SK-N-SH (cell line): ENCODE results near the gene NPVF. TPM values are rescaled to one million over a fixed set of nuclear protein-coding genes. Genes with fewer than 3 reads are reported as not detected.

ENCODE experiments used
- CTCF ChIA-PET: fragments of 300-600, 350-600 bp; formaldehyde crosslinking; extraction: SDS; loops from one replicate; lab custom pipeline; 2021; lab: Yijun Ruan, JAX
- POLR2A ChIA-PET: fragments of 350-600 bp; sonication (Branson Sonifier 250); formaldehyde crosslinking; extraction: SDS; loops from one replicate; lab custom pipeline; 2020; ENCODE audit warnings: antibody characterized with exemption, inconsistent platforms; lab: Yijun Ruan, JAX
- DNase-seq: peaks from one replicate; pipeline ENCODE4 v3.0.0; 2012
- H2AFZ ChIP-seq: fragments of 200-600 bp; sonication (generic); 2 replicates; pipeline ENCODE4 v1.8.1; 2016; ENCODE audit warnings: antibody characterized with exemption, mild to moderate bottlenecking, low read depth
- H3F3A ChIP-seq: fragments of 200-600 bp; sonication (generic); replicated peaks from 2 replicates; pipeline ENCODE3; 2016; ENCODE audit warnings: antibody characterized with exemption, mild to moderate bottlenecking; ENCODE audit not compliant: insufficient read depth
- H3K27ac ChIP-seq, 2 experiments: fragments of 200-500 bp in 1 of 2; fragments of 200-600 bp in 1 of 2; sonication (Bioruptor generic) in 1 of 2; sonication (generic), shearing (Covaris generic) in 1 of 2; 2 replicates each; pipeline versions ENCODE4 v1.5.1 to v1.6.1; 2014 to 2016; ENCODE audit warnings: low read depth in 2 of 2, inconsistent platforms in 1 of 2, low read length in 1 of 2, mild to moderate bottlenecking in 1 of 2, mixed read lengths in 1 of 2
- H3K27me3 ChIP-seq: fragments of 200-600 bp; sonication (generic), shearing (Covaris generic); 2 replicates; pipeline ENCODE4 v1.6.1; 2016; ENCODE audit warnings: mixed run types; ENCODE audit not compliant: insufficient read depth
- H3K36me3 ChIP-seq, 2 experiments: fragments of 200-500 bp in 1 of 2; fragments of 200-600 bp in 1 of 2; sonication (Bioruptor generic) in 1 of 2; sonication (generic) in 1 of 2; replicated peaks in 1 of 2; 2 replicates each; pipeline versions ENCODE3 to v1.5.1; 2014 to 2016; ENCODE audit warnings: low read length in 1 of 2, mild to moderate bottlenecking in 1 of 2; ENCODE audit not compliant: insufficient read depth in 2 of 2, control insufficient read depth in 1 of 2
- H3K4me1 ChIP-seq, 2 experiments: fragments of 200-500 bp in 1 of 2; fragments of 200-600 bp in 1 of 2; sonication (Bioruptor generic) in 1 of 2; sonication (generic), shearing (Covaris generic) in 1 of 2; 2 replicates each; pipeline versions ENCODE4 v1.5.1 to v1.6.1; 2014 to 2016; ENCODE audit warnings: low read depth in 1 of 2, low read length in 1 of 2, mixed run types in 1 of 2; ENCODE audit not compliant: insufficient read depth in 2 of 2, control insufficient read depth in 1 of 2
- H3K4me2 ChIP-seq: fragments of 200-600 bp; sonication (generic), shearing (Covaris generic); 2 replicates; pipeline ENCODE4 v1.6.1; 2017; ENCODE audit warnings: mixed run types
- H3K4me3 ChIP-seq, 2 experiments: fragments of 200-500 bp in 1 of 2; fragments of 200-600 bp in 1 of 2; sonication (Bioruptor generic) in 1 of 2; sonication (generic), shearing (Covaris generic) in 1 of 2; 2 replicates each; pipeline versions ENCODE4 v1.5.1 to v1.8.1; 2014 to 2016; ENCODE audit warnings: low read depth in 2 of 2, inconsistent platforms in 1 of 2, low read length in 1 of 2, mild to moderate bottlenecking in 1 of 2, mixed read lengths in 1 of 2, moderate library complexity in 1 of 2
- H3K79me2 ChIP-seq: fragments of 200-600 bp; sonication (generic); 2 replicates; pipeline ENCODE4 v1.8.1; 2017; ENCODE audit warnings: mild to moderate bottlenecking; ENCODE audit not compliant: insufficient read depth
- H3K9ac ChIP-seq: fragments of 200-600 bp; sonication (generic); 2 replicates; pipeline ENCODE4 v1.6.1; 2017; ENCODE audit warnings: mixed run types
- H3K9me2 ChIP-seq: fragments of 200-600 bp; sonication (generic); 2 replicates; pipeline ENCODE4 v1.6.1; 2017; ENCODE audit warnings: mixed run types
- H3K9me3 ChIP-seq: fragments of 200-600 bp; sonication (generic); 2 replicates; pipeline ENCODE4 v1.6.1; 2017; ENCODE audit warnings: mixed run types, mild to moderate bottlenecking, moderate library complexity
- H4K20me1 ChIP-seq: fragments of 200-600 bp; sonication (generic); 2 replicates; pipeline ENCODE4 v1.6.1; 2017; ENCODE audit warnings: mild to moderate bottlenecking, mixed run types; ENCODE audit not compliant: insufficient read depth
- EP300 ChIP-seq, 2 experiments: IDR thresholded peaks; 2 replicates each; pipeline versions ENCODE4 v1.4.0 to v1.6.1; 2012; ENCODE audit warnings: borderline replicate concordance in 1 of 2, low read depth in 1 of 2, low read length in 1 of 2
- FOSL2 ChIP-seq: IDR thresholded peaks from 2 replicates; pipeline ENCODE4 v1.4.0; 2012; ENCODE audit warnings: low read depth, mild to moderate bottlenecking, moderate library complexity, borderline replicate concordance
- GABPA ChIP-seq: IDR thresholded peaks from 2 replicates; pipeline ENCODE4 v1.4.0; 2012; ENCODE audit warnings: low read depth, mild to moderate bottlenecking
- JUND ChIP-seq: IDR thresholded peaks from 2 replicates; pipeline ENCODE4 v1.4.0; 2012
- MEF2A ChIP-seq: IDR thresholded peaks from 2 replicates; pipeline ENCODE4 v1.4.0; 2012; ENCODE audit warnings: low read depth, borderline replicate concordance
- RFX5 ChIP-seq: IDR thresholded peaks from 2 replicates; pipeline ENCODE4 v1.6.1; 2012; ENCODE audit warnings: mild to moderate bottlenecking, improper control_type of control experiment, low read length
- SIN3A ChIP-seq: IDR thresholded peaks from 2 replicates; pipeline ENCODE4 v1.6.1; 2012; ENCODE audit warnings: low read depth, mild to moderate bottlenecking, low read length, moderate library complexity, borderline replicate concordance
- TAF1 ChIP-seq: IDR thresholded peaks from 2 replicates; pipeline ENCODE4 v1.6.1; 2012; ENCODE audit warnings: low read depth, mild to moderate bottlenecking, low read length, moderate library complexity, borderline replicate concordance
- TEAD4 ChIP-seq: IDR thresholded peaks from 2 replicates; pipeline ENCODE4 v1.4.0; 2012; ENCODE audit warnings: mild to moderate bottlenecking, borderline replicate concordance; ENCODE audit not compliant: insufficient read depth
- WGBS: methylation state at CpG from one replicate; pipeline ENCODE4 v1.1.6; 2017; ENCODE audit warnings: low lambda C conversion rate; 5-methylcytosine and 5-hydroxymethylcytosine counted together
- polyA plus RNA-seq, 3 experiments: library from polyadenylated mRNA; depleted of rRNA; stranded (reverse); fragments of >200 nt; gene quantifications; 2 replicates each; pipeline ENCODE4 v1.2.3, GENCODE V29; 2012
- TF ChIP-seq, protein P1 (sequence below): IDR thresholded peaks from 2 replicates; pipeline ENCODE4 v1.4.0; 2012; ENCODE audit warnings: low read depth, borderline replicate concordance

Gene NPVF, protein sequence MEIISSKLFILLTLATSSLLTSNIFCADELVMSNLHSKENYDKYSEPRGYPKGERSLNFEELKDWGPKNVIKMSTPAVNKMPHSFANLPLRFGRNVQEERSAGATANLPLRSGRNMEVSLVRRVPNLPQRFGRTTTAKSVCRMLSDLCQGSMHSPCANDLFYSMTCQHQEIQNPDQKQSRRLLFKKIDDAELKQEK
- not detected in 2 replicates for polyA plus RNA-seq (2012; rRNA removed)
- polyA plus RNA-seq (2012; cell fraction: cytosol; rRNA removed), result not detected in 2 replicates
- polyA plus RNA-seq (2012; cell fraction: nucleus; rRNA removed), result not detected in 2 replicates

DNA sequence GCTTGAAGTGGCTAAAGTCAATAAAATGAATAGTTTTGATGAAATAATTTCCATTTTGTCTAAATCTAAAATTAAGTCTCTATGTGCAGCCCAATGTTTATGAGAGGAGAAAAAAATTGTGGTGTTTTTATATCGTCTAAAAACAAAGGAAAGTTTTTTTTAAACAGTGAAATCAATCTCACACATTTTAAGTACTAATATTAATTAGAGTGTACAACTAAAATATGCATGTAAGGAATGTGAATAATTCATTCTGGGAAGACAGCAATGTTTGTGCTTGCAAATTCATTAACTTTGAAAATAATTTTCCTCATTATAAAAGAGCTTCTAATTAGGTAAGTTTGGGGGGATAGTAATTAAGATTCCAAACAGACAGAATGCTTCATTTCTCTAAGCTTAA is at the start of gene NPVF:
TSS of gene NPVF (minus strand) at position 101 of the 400 bp plus-strand sequence. CDS start at position 54, 47 bp downstream.
- no peaks in the 10 kb centered on the region for H3K36me3 ChIP-seq
- H3K4me1 ChIP-seq, result no peaks in the 10 kb centered on the region
- no peaks in the 10 kb centered on the region for H3K79me2 ChIP-seq
- peaks cover 7% of the 10 kb centered on the region; the same call in 1 of the 2 replicates for H3K27me3 ChIP-seq
- TF ChIP-seq, protein P1, sequence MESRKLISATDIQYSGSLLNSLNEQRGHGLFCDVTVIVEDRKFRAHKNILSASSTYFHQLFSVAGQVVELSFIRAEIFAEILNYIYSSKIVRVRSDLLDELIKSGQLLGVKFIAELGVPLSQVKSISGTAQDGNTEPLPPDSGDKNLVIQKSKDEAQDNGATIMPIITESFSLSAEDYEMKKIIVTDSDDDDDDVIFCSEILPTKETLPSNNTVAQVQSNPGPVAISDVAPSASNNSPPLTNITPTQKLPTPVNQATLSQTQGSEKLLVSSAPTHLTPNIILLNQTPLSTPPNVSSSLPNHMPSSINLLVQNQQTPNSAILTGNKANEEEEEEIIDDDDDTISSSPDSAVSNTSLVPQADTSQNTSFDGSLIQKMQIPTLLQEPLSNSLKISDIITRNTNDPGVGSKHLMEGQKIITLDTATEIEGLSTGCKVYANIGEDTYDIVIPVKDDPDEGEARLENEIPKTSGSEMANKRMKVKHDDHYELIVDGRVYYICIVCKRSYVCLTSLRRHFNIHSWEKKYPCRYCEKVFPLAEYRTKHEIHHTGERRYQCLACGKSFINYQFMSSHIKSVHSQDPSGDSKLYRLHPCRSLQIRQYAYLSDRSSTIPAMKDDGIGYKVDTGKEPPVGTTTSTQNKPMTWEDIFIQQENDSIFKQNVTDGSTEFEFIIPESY, result no peak
- TF ChIP-seq TAF1 (no peak), MEF2A (no peak), JUND (no peak), FOSL2 (no peak), EP300 (IDR thresholded peaks at IDR 0.05; ENCODE audit: borderline replicate concordance in 1 of 2, low read depth in 1 of 2, low read length in 1 of 2) (no peak), SIN3A (no peak), GABPA (no peak), TEAD4 (no peak)
- no peak within 1 kb of the TSS for H3K4me3 ChIP-seq
- no peaks in the 10 kb centered on the region for H3K9me3 ChIP-seq
- no peaks in the 10 kb centered on the region for H3K9me2 ChIP-seq
- H2AFZ ChIP-seq, result no peak within 1 kb of the TSS
- H3K27ac ChIP-seq, result no peak within 1 kb of the TSS
- DNase-seq, result no peak
- H3K4me2 ChIP-seq, result no peak within 1 kb of the TSS
- H4K20me1 ChIP-seq, result no peaks in the 10 kb centered on the region
- H3K9ac ChIP-seq, result no peak within 1 kb of the TSS
- 16% methylated on average over 1 of the region's 1 CpG for WGBS
- CTCF ChIA-PET, result interaction anchor here (0.7 to 3.2 kb wide), 9 partner anchors 10 to 337 kb away, joined by 3 to 36 read pairs (median 4); no protein-coding TSS in a partner anchor
- H3F3A ChIP-seq, result no peaks in the 10 kb centered on the region
- POLR2A ChIA-PET, result no interaction called here

DNA sequence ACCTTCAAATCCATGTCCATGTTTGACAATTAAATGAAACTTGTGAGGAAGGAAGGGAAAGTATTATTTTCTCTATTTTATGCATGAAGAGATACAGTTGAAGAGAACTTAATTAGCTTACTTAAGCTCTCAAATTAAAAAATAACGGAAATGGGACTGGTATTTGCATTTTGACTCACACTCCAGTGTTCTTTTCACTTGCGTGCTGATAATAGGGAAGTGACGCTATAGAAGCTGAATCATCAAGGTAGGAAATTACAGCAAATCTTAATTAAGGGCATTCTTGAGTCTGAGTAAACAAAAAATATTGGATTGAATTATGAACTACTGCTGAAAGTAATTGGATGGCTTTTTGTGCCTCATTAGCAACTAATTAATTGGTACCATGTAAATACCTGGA is 44.0 kb upstream of the NPVF start:
- TF ChIP-seq RFX5 (no peak), EP300 (IDR thresholded peaks at IDR 0.05; ENCODE audit: borderline replicate concordance in 1 of 2, low read depth in 1 of 2, low read length in 1 of 2) (no peak)
- no peak for DNase-seq
- WGBS, result 57% methylated on average over 3 of the region's 3 CpGs
- H3K36me3 ChIP-seq, result no peaks in the 10 kb centered on the region
- H4K20me1 ChIP-seq, result no peaks in the 10 kb centered on the region
- H3K4me2 ChIP-seq, result no peak overlapping the region
- CTCF ChIA-PET, result interaction anchor here (1.1 to 4.6 kb wide), 6 partner anchors 13 to 582 kb away, joined by 3 to 46 read pairs (median 4); no protein-coding TSS in a partner anchor
- no peaks in the 10 kb centered on the region for H3K9me3 ChIP-seq
- H3F3A ChIP-seq, result no peaks in the 10 kb centered on the region
- no peaks in the 10 kb centered on the region for H3K79me2 ChIP-seq
- H2AFZ ChIP-seq, result no peak overlapping the region
- POLR2A ChIA-PET, result no interaction called here
- no peaks in the 10 kb centered on the region for H3K9me2 ChIP-seq
- no peaks in the 10 kb centered on the region; a peak in 1 of 4 replicates for H3K4me1 ChIP-seq
- no peak overlapping the region for H3K4me3 ChIP-seq
- H3K27ac ChIP-seq, result no peak overlapping the region
- no peaks in the 10 kb centered on the region for H3K27me3 ChIP-seq
- no peak overlapping the region for H3K9ac ChIP-seq
